H1 (cell line): ENCODE measurements around the gene ARL5C. TPM values are rescaled to one million over a fixed set of nuclear protein-coding genes. Genes with fewer than 3 reads are reported as not detected.

ENCODE experiments used
- CHD2 ChIP-seq: IDR thresholded peaks from 2 replicates; pipeline ENCODE4 v1.6.1; 2012; ENCODE audit warnings: low read length, improper control_type of control experiment
- HDAC6 ChIP-seq: IDR thresholded peaks from one replicate; pipeline ENCODE4 v1.7.1; 2012; ENCODE audit warnings: low read depth, mild to moderate bottlenecking, inconsistent platforms, low read length, moderate library complexity
- KDM5A ChIP-seq: fragments of 200-600 bp; IDR thresholded peaks from 2 replicates; pipeline ENCODE4 v1.7.1; 2012; ENCODE audit warnings: mild to moderate bottlenecking, low read length, inconsistent platforms, mixed read lengths
- NANOG ChIP-seq: IDR thresholded peaks from 2 replicates; pipeline ENCODE4 v1.6.1; 2011; ENCODE audit warnings: low read length, low read depth, mild to moderate bottlenecking, inconsistent platforms; ENCODE audit not compliant: insufficient read depth, poor library complexity, severe bottlenecking
- POLR2A ChIP-seq, 2 experiments: IDR thresholded peaks; 1 replicate in 1 of 2; 2 replicates in 1 of 2; pipeline ENCODE4 v1.6.1; 2011; ENCODE audit warnings: low read depth in 2 of 2, low read length in 2 of 2, mild to moderate bottlenecking in 2 of 2; ENCODE audit errors: control extremely low read depth in 1 of 2
- RAD21 ChIP-seq, 2 experiments: IDR thresholded peaks in 1 of 2; conservative IDR thresholded peaks in 1 of 2; 2 replicates each; pipeline ENCODE4 v1.6.1; 2011; ENCODE audit warnings: low read depth in 2 of 2, low read length in 2 of 2, improper control_type of control experiment in 1 of 2, inconsistent platforms in 1 of 2, mild to moderate bottlenecking in 1 of 2, moderate library complexity in 1 of 2
- RNF2 ChIP-seq: fragments of 200-900, 300-1000 bp; sonication (generic); IDR thresholded peaks from 2 replicates; pipeline ENCODE4 v1.7.1; 2016; ENCODE audit warnings: borderline replicate concordance, low read depth, mild to moderate bottlenecking, antibody characterized with exemption, low read length; ENCODE audit not compliant: poor library complexity, severe bottlenecking; ENCODE audit errors: missing control alignments
- SAP30 ChIP-seq: fragments of 300-600 bp; sonication (generic); IDR thresholded peaks from 2 replicates; pipeline ENCODE4 v1.7.1; 2012; ENCODE audit warnings: low read length, moderate library complexity, mild to moderate bottlenecking, inconsistent platforms; ENCODE audit not compliant: insufficient read depth, insufficient replicate concordance
- SP1 ChIP-seq: IDR thresholded peaks from 2 replicates; pipeline ENCODE4 v1.6.1; 2011; ENCODE audit warnings: low read depth, low read length
- polyA plus RNA-seq, 7 experiments: library from polyadenylated mRNA; depleted of rRNA in 3 of 7; stranded (reverse) in 5 of 7; unstranded in 2 of 7; fragments of >200 nt in 5 of 7; fragments of 200-250 nt in 2 of 7; gene quantifications; 1 replicate in 5 of 7; 2 replicates in 1 of 7; 4 replicates in 1 of 7; pipeline versions ENCODE4 v1.2.1 to v1.2.3, GENCODE V29; 2011 to 2013; ENCODE audit warnings: missing spikeins in 2 of 7, mixed read lengths in 2 of 7
- total RNA-seq: library from RNA; stranded (reverse); fragmentation: NEBNext Ultra II Directional; extraction: Animal tissue kit (Norgen Biotek cat#: 25700); gene quantifications from 2 replicates; pipeline ENCODE4 v1.2.1, GENCODE V29; 2021
- TF ChIP-seq, protein P1 (sequence below): fragments of 300-600 bp; sonication (generic); IDR thresholded peaks from 2 replicates; pipeline ENCODE4 v1.7.1; 2012; ENCODE audit warnings: low read length, moderate library complexity, mild to moderate bottlenecking, inconsistent platforms; ENCODE audit not compliant: insufficient replicate concordance

Gene ARL5C
- total and polyA plus RNA-seq, 2 of the 8 experiments (the other 6 are each of a cell fraction or from before 2014, with no cell fraction given): not detected

DNA sequence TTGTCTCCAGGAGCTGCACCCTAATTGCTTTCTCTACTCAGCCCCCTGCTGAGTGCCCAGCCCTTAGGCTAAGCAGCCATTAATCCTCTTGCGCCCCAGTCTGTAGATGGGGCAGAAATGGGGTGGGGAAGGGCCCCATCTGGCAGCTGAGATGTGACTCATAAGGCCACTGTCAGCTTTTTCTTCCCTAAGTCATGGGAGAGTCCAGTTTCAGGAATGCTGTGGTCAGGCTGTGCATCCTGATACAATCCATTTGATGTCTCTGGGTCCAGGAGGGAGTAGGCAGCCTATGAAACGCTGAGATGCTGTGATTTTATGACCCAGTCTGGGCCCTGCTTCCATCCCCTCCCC lies 26.8 kb downstream of the ARL5C start (continued):
- TF ChIP-seq, protein P1, sequence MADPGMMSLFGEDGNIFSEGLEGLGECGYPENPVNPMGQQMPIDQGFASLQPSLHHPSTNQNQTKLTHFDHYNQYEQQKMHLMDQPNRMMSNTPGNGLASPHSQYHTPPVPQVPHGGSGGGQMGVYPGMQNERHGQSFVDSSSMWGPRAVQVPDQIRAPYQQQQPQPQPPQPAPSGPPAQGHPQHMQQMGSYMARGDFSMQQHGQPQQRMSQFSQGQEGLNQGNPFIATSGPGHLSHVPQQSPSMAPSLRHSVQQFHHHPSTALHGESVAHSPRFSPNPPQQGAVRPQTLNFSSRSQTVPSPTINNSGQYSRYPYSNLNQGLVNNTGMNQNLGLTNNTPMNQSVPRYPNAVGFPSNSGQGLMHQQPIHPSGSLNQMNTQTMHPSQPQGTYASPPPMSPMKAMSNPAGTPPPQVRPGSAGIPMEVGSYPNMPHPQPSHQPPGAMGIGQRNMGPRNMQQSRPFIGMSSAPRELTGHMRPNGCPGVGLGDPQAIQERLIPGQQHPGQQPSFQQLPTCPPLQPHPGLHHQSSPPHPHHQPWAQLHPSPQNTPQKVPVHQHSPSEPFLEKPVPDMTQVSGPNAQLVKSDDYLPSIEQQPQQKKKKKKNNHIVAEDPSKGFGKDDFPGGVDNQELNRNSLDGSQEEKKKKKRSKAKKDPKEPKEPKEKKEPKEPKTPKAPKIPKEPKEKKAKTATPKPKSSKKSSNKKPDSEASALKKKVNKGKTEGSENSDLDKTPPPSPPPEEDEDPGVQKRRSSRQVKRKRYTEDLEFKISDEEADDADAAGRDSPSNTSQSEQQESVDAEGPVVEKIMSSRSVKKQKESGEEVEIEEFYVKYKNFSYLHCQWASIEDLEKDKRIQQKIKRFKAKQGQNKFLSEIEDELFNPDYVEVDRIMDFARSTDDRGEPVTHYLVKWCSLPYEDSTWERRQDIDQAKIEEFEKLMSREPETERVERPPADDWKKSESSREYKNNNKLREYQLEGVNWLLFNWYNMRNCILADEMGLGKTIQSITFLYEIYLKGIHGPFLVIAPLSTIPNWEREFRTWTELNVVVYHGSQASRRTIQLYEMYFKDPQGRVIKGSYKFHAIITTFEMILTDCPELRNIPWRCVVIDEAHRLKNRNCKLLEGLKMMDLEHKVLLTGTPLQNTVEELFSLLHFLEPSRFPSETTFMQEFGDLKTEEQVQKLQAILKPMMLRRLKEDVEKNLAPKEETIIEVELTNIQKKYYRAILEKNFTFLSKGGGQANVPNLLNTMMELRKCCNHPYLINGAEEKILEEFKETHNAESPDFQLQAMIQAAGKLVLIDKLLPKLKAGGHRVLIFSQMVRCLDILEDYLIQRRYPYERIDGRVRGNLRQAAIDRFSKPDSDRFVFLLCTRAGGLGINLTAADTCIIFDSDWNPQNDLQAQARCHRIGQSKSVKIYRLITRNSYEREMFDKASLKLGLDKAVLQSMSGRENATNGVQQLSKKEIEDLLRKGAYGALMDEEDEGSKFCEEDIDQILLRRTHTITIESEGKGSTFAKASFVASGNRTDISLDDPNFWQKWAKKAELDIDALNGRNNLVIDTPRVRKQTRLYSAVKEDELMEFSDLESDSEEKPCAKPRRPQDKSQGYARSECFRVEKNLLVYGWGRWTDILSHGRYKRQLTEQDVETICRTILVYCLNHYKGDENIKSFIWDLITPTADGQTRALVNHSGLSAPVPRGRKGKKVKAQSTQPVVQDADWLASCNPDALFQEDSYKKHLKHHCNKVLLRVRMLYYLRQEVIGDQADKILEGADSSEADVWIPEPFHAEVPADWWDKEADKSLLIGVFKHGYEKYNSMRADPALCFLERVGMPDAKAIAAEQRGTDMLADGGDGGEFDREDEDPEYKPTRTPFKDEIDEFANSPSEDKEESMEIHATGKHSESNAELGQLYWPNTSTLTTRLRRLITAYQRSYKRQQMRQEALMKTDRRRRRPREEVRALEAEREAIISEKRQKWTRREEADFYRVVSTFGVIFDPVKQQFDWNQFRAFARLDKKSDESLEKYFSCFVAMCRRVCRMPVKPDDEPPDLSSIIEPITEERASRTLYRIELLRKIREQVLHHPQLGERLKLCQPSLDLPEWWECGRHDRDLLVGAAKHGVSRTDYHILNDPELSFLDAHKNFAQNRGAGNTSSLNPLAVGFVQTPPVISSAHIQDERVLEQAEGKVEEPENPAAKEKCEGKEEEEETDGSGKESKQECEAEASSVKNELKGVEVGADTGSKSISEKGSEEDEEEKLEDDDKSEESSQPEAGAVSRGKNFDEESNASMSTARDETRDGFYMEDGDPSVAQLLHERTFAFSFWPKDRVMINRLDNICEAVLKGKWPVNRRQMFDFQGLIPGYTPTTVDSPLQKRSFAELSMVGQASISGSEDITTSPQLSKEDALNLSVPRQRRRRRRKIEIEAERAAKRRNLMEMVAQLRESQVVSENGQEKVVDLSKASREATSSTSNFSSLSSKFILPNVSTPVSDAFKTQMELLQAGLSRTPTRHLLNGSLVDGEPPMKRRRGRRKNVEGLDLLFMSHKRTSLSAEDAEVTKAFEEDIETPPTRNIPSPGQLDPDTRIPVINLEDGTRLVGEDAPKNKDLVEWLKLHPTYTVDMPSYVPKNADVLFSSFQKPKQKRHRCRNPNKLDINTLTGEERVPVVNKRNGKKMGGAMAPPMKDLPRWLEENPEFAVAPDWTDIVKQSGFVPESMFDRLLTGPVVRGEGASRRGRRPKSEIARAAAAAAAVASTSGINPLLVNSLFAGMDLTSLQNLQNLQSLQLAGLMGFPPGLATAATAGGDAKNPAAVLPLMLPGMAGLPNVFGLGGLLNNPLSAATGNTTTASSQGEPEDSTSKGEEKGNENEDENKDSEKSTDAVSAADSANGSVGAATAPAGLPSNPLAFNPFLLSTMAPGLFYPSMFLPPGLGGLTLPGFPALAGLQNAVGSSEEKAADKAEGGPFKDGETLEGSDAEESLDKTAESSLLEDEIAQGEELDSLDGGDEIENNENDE: no peak
- TF ChIP-seq RNF2 (no peak), POLR2A (IDR thresholded peaks at IDR 0.05; ENCODE audit: control extremely low read depth in 1 of 2, low read depth in 2 of 2, low read length in 2 of 2) (no peak), SP1 (no peak), HDAC6 (no peak), KDM5A (no peak), RAD21 (IDR thresholded peaks at IDR 0.05 in 1 of 2, conservative IDR thresholded peaks at IDR 0.05 in 1 of 2; ENCODE audit: low read depth in 2 of 2, low read length in 2 of 2) (no peak), CHD2 (no peak), NANOG (no peak), SAP30 (no peak)
